Astrocyte (in vitro differentiated cells and primary cell): ENCODE data around the gene CCDC194.
A peak's percentile ranks its signal among the peaks of the same experiment; 100 is the strongest.

Experiments
- EZH2 ChIP-seq: IDR thresholded peaks from 2 replicates; pipeline ENCODE4 v1.6.1; 2012; ENCODE audit warnings: mild to moderate bottlenecking, low read length, inconsistent platforms; ENCODE audit not compliant: insufficient read depth
- TF ChIP-seq, protein P1 (sequence below): IDR thresholded peaks from 2 replicates; pipeline ENCODE4 v1.5.1; 2011; ENCODE audit warnings: low read depth, mild to moderate bottlenecking, inconsistent platforms, low read length, moderate library complexity; ENCODE audit not compliant: insufficient read depth

DNA sequence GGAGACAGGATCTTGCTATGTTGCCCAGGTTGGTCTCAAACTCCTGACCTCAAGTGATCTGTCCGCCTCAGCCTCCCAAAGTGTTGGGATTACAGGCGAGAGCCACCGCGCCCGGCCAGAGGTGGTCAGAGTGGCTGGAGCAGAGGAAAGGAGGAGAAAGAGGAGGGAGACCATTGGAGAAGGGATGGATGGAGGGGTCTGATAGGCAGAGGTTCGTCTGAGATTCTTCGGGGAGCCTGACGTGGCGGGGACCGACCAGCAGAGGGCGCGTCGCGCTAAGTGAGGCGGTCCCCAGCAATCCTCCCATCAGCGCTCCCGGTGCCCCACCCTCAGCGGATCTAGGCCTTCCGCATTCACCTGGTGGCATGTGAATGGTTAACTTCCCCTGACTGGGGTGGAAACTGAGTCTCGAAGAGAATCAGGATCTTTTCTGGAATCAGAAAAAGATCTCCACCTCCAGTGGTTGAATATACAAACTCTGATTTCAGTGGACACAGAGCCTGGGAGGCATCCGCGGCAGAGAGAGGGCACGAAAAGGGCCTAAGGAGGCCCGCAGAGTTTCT is 47.8 kb downstream of the CCDC194 start:
- TF ChIP-seq, protein P1, sequence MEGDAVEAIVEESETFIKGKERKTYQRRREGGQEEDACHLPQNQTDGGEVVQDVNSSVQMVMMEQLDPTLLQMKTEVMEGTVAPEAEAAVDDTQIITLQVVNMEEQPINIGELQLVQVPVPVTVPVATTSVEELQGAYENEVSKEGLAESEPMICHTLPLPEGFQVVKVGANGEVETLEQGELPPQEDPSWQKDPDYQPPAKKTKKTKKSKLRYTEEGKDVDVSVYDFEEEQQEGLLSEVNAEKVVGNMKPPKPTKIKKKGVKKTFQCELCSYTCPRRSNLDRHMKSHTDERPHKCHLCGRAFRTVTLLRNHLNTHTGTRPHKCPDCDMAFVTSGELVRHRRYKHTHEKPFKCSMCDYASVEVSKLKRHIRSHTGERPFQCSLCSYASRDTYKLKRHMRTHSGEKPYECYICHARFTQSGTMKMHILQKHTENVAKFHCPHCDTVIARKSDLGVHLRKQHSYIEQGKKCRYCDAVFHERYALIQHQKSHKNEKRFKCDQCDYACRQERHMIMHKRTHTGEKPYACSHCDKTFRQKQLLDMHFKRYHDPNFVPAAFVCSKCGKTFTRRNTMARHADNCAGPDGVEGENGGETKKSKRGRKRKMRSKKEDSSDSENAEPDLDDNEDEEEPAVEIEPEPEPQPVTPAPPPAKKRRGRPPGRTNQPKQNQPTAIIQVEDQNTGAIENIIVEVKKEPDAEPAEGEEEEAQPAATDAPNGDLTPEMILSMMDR = peak; percentile 73
- no peak for TF ChIP-seq EZH2
